ENCODE measurements around the gene HPCAL1.

Gene HPCAL1

DNA sequence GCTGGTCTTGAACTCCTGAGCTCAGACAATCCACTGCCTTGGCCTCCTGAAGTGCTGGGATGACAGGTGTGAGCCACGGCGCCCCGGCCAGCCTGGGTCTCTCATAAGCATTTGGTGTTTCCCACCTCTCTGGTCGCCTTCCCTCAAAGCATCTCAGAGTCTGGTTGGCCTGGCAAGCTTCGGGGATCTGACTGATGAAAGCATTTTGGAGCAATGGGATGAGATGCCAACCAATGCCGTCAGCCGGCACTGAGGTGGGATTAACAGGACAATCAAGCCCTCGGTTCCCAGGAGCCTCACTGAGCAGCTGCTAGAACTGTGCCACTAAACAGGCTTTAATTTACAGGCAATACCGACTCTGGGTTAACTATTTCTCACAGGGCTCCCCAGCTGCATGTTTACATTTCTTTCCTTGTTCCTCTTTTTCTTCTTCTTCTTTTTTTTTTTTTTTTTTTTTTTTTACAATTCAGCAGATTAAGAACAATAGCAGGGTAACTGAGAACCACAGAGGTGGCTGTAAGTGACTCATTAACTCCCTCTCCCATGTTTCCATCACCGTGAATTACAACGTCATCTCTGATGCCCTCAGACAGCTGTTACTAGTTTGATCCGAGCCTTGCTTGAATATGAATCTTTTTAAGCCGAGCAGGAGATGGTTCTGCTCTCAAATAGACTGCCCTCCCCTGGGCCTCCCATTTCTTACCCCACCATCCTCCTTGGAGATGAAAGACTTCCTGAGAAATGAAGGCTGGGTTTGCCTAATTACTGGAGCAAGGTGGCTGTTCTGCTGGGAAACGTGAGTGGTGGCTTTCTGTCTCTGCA is 107.5 kb downstream of the HPCAL1 start:
- no peak for DNase-seq

- no peak for DNase-seq
Observed at GRCh38 chr2:10410823-10411437, 108.2 kb downstream of the HPCAL1 start.

DNA sequence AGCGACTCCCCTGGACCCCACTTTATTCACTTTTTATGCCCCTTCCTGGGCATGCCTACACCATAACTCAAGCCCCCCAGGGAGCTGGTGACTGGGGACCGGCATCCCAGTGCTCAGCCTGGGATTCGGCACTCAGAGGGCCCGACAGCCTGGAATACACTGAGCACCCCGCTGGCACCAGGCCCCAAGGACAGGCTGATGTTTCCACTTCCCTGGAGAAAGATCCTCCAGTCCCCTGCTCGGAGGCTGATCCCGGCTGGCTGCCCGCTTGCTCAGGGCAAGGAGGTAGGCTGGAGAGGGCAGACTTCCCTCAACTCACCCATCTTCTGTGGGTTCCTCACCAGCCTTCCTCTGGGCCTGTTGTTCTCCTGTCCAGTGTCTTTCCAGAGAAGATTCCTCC is 108.9 kb downstream of the HPCAL1 start:
- DNase-seq = no peak

- no peak for DNase-seq
Observed at GRCh38 chr2:10412380-10412779, 109.7 kb downstream of the HPCAL1 start.

DNA sequence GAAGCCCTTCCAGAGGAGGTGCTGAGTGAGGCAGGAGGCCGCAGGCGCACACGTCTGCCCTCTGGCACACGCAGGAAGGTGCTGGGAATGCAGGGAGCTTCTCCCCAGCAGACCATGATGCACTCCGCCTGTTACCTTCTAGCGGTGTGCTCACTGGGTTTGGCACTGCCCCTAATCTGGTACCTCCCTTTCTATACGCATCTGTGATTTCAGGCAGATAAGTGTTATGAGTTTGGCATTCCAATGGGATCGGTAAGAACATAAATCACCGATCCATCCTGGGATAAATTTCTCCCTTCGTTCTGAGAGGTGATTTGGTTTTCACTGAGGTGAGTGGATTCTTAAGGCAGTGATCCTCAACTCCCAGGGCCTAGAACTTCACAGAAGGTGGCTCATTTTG is 110.8 kb downstream of the HPCAL1 start:
- DNase-seq = no peak

- no peak for DNase-seq
Observed at GRCh38 chr2:10413991-10414451, 111.3 kb downstream of the HPCAL1 start.

DNA sequence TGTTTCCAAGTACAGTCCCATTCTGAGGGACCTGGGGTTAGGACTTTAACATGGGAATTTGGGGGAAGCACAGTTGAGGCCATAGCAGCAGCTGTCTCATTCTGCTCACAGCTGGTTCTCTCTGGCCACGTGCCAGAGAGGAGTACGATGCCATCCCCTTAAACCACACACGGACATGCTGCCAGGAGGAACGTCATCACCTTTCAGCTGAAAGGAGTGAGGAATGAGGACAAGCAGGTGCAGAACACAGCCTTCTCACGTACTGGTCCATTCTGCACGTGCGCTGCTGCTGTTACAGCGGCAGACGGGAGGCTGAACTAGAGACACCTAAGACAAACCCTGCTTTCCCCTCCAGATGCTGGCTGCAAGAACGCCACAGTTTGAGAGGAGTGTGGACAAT is 111.9 kb downstream of the HPCAL1 start:
- DNase-seq = peak; percentile 89

GRCh38 chr2:10415048-10415447 is 112.3 kb downstream of the HPCAL1 start:
- DNase-seq = no peak

DNA sequence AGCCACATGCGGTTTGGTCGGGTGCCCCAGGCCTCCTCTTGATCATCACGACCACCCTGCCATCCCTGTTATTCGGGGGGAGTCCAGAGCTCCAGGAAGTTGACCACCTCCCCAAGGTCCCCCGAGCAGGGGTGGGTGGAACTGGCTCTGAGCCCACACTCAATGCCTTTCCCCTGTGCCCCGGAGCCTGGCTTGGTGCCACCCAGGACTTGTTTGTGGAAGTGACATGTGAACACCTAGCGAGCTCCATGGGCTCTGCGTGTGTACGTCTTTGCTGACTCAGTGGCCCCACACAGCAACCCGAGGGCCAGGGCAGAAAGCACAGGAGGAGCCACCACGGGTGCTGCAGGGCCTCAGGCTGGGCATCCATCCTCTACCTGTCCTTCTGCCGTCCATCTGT is 112.9 kb downstream of the HPCAL1 start:
- DNase-seq = no peak

GRCh38 chr2:10417551-10418335 is 115.0 kb downstream of the HPCAL1 start:
- no peak for DNase-seq

DNA sequence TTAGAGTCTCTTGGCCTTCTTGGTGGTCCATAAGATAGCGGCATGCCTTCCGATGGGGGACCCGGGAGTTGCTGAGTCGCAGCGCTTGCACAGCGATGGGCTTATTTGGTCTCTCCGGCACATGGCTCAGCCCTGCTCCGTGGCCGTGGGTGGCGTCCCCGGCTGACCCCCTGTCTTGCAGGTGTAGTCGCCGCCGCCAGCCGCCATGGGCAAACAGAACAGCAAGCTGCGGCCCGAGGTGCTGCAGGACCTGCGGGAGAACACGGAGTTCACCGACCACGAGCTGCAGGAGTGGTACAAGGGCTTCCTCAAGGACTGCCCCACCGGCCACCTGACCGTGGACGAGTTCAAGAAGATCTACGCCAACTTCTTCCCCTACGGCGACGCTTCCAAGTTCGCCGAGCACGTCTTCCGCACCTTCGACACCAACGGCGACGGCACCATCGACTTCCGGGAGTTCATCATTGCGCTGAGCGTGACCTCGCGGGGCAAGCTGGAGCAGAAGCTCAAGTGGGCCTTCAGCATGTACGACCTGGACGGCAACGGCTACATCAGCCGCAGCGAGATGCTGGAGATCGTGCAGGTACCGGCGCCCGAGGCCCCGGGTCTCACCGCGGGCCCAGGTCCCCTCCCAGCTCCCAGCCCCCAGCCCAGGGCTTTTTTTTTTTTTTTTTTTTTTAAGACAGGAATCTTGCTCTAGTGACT is 117.0 kb downstream of the HPCAL1 start:
- DNase-seq = no peak

GRCh38 chr2:10422251-10422650 is 119.5 kb downstream of the HPCAL1 start:
- DNase-seq = no peak

DNA sequence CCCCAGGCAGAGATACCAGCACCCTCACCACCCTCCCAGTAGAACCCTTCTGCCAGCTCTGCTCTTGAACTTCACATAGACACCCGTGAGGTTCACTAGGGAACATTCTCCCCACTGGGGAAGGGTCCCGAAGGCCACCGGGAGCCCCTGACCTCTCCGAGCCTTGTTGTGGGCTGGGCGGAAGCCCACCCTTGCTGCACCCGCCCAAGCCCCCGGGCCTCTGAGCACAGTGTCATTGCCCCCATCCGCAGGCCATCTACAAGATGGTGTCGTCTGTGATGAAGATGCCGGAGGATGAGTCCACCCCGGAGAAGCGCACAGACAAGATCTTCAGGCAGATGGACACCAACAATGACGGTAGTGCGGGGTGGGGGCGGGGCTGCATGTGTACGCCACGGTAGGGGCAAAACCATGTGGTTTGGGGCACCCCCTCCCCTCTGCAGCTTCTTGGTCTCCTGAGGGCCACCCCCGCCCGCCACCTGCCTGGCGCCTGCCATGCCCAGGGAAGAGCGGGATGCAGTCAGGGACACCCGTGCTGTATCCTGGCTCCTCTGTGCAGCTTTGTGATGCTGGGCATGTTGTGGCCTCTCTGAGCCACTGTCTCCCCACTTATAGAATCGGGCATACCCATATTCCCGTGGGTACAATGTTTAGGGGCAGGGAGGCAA is 120.2 kb downstream of the HPCAL1 start:
- no peak for DNase-seq

DNA sequence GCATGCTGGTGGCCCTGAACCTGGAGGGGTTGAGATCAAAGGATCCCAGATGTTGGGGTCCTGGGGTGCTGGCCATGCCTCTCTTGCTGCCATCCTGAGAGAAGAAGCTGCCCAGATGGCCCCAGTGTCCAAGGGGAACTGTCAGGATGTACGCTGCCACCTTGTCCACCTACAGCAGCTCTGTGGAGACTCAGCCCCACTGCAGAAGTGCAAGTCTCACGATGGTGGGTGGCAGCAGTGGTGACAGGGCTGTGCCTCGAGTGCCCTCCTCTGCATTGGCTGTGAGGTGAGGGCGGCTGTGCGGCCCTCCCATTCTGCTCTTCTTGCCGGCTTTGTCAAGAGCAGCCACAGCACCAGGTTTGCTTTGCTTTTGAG is 120.7 kb downstream of the HPCAL1 start:
- no peak for DNase-seq

GRCh38 chr2:10424051-10424450 is 121.3 kb downstream of the HPCAL1 start:
- no peak for DNase-seq

GRCh38 chr2:10424916-10425505 is 122.3 kb downstream of the HPCAL1 start:
- DNase-seq = no peak

DNA sequence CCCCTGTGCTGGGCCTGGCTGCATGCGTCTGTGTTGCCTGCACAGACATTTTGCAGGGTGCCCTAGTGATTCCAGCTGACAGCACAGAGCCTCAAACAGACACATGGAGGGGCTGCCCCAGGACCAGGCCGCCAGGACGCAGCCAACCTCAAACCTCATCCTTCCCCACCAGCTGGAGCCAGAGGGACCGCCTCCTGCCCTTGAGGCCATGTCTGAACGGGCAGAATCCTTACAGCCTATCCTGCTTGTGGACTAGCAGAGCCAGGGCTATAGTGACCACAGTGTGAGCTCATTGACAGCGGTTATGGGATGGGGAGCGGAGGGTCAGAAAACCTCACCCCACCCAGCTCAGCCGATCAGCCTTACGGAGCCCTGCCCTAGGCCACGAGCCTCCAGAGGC is 123.0 kb downstream of the HPCAL1 start:
- DNase-seq = no peak

DNA sequence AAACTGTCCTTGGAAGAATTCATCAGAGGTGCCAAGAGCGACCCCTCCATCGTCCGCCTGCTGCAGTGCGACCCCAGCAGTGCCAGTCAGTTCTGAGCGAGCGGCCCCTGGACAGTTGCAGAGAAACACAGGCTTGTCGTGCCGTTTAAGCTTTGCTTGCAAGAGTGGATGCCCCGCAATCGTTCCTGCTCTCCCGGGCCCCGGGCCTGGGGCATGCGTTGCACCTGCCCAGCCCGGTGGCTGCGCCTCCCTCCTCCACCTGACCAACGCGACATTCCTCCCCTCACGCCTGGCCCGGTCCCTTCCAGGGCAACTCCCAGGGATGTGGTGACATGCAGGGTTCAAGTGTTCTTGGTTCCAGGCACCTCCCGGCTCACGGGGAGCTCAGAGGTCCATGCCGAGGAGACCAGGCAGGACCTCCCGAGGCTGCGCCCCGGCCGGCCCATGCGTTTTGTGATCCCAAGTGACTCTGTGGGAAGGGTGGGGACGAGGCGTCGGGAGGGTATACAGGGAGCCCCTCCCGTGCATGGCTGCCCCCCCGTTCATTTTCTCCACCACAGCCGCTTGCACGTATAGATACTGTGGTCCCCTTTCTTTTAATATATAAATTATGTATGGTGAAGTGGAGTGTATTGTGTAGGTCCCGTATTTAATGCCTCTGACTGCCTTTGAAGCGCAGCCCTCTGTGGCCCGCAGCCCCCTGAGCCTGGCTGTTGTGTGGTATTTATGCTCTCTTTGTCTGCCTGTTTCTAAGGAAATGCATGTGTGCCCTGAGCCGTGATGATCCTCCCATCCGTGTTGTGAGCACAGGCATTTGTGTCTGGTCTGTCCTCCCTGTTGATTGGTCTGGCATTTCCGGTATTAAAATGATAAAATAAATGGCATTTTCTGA is 124.3 kb downstream of the HPCAL1 start:
- no peak for DNase-seq

GRCh38 chr2:10427618-10427949 is 124.9 kb downstream of the HPCAL1 start:
- no peak for DNase-seq

DNA sequence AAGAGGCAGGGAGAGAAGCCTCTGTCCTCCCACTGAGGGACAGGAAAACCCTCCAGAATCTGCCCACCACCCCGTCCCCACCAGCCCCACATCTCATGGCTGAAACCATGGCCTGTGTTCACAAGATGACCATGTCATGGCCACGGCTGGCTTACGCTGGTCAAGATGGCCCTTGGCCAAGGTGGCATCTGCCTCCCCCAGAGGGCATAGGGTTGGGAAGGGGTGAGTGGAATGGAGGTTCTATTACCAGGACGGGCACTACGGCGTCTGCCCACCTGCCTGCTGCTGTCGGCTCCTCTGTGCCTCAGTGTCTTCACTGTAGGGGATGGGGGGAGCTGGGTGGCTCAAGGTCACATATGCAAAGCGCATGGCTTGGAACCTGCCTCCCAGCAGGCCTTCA is 125.7 kb downstream of the HPCAL1 start:
- no peak for DNase-seq

DNA sequence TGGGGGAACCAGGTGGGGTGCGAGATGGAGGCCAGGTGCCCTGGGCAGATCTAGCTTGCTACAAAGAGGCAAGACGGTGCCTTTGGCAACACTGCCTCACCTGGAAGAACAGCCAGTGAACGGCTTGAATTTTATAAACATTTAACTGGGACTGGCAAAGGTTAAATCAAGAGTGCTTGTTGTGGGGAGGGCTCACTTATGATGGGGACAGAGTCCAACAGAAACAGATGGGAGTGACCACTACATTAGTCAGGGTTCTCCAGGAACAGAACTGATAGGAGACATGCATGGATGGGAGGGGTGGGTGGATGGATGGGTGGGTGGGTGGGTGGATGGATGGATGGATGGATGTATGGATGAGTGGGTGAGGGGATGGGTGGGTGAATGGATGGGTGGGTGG is 126.2 kb downstream of the HPCAL1 start:
- DNase-seq = no peak
